Smooth muscle cell (in vitro differentiated cells): ENCODE results near the gene RXRA. TPM values are rescaled to one million over a fixed set of nuclear protein-coding genes. Genes with fewer than 3 reads are reported as not detected.

Source experiments
- DNase-seq: peaks from one replicate; lab custom pipeline; 2025; ENCODE audit not compliant: unreplicated experiment; lab: John Stamatoyannopoulos, UW
- H2AFZ ChIP-seq: fragments of 200-600 bp; sonication (generic); 2 replicates; pipeline ENCODE4 v1.6.0; 2016; ENCODE audit warnings: antibody characterized with exemption, low read depth, mild to moderate bottlenecking
- H3F3A ChIP-seq: fragments of 200-600 bp; sonication (generic); 2 replicates; pipeline ENCODE4 v1.6.0; 2017; ENCODE audit warnings: antibody characterized with exemption, low read depth
- H3K27ac ChIP-seq: fragments of 200-600 bp; sonication (generic); 2 replicates; pipeline ENCODE4 v1.5.1; 2016; ENCODE audit warnings: low read depth, mild to moderate bottlenecking
- H3K27me3 ChIP-seq: fragments of 200-600 bp; sonication (generic); 2 replicates; pipeline ENCODE4 v1.6.1; 2016; ENCODE audit warnings: low read depth, mild to moderate bottlenecking
- H3K36me3 ChIP-seq: fragments of 200-600 bp; sonication (generic); 2 replicates; pipeline ENCODE4 v1.5.1; 2016; ENCODE audit warnings: low read depth
- H3K4me1 ChIP-seq: fragments of 200-600 bp; sonication (generic); 2 replicates; pipeline ENCODE4 v1.5.1; 2016; ENCODE audit warnings: low read depth
- H3K4me2 ChIP-seq: fragments of 200-600 bp; sonication (generic); 2 replicates; pipeline ENCODE4 v1.6.0; 2016; ENCODE audit warnings: mild to moderate bottlenecking
- H3K4me3 ChIP-seq: fragments of 200-600 bp; sonication (generic); 2 replicates; pipeline ENCODE4 v1.5.1; 2016; ENCODE audit warnings: mild to moderate bottlenecking
- H3K79me2 ChIP-seq: fragments of 200-600 bp; sonication (generic); 2 replicates; pipeline ENCODE4 v1.6.0; 2016; ENCODE audit warnings: low read depth, mild to moderate bottlenecking
- H3K9ac ChIP-seq: fragments of 200-600 bp; sonication (generic); 2 replicates; pipeline ENCODE4 v1.6.0; 2016; ENCODE audit warnings: low read depth
- H3K9me3 ChIP-seq: fragments of 200-600 bp; sonication (generic); replicated peaks from 2 replicates; pipeline ENCODE4 v1.5.1; 2016; ENCODE audit warnings: low read depth
- H4K20me1 ChIP-seq: fragments of 200-600 bp; sonication (generic); 2 replicates; pipeline ENCODE4 v1.6.0; 2016; ENCODE audit warnings: low read depth
- CTCF ChIP-seq: fragments of 200-600 bp; sonication (generic); IDR thresholded peaks from 2 replicates; pipeline ENCODE4 v1.5.1; 2017; ENCODE audit warnings: borderline replicate concordance, mild to moderate bottlenecking, antibody characterized with exemption; ENCODE audit not compliant: insufficient read depth, poor library complexity, severe bottlenecking
- WGBS: methylation state at CpG from one replicate; pipeline ENCODE4 v1.1.7; 2016; ENCODE audit warnings: low lambda C conversion rate; 5-methylcytosine and 5-hydroxymethylcytosine counted together
- polyA plus RNA-seq: library from polyadenylated mRNA; unstranded; fragments of >200 nt; fragmentation: Nextera tagmentation; extraction: Ambion mirVana; gene quantifications from 2 replicates; pipeline ENCODE4 v1.2.1, GENCODE V29; 2016
- total RNA-seq: library from RNA; depleted of rRNA; stranded (reverse); fragments of >200 nt; gene quantifications from 2 replicates; pipeline ENCODE4 v1.2.3, GENCODE V29; 2014

RXRA gene
- total and polyA plus RNA-seq, 2 experiments from 2014 or later = 8.9 to 23.1 TPM

GRCh38 chr9:134318481-134318891 lies 7.8 kb upstream of the RXRA start:
- peak overlapping the region; percentile 68 for H3K27ac ChIP-seq
- H3K9ac ChIP-seq = peak overlapping the region; percentile 54

GRCh38 chr9:134318941-134319305 lies 7.3 kb upstream of the RXRA start:
- Histone ChIP-seq H3K4me1 (peaks cover 37% of the 10 kb centered on the region), H3K79me2 (no peaks in the 10 kb centered on the region), H2AFZ (no peak overlapping the region), H3K9me3 (no peaks in the 10 kb centered on the region), H3K9ac (no peak overlapping the region), H3K4me3 (no peak overlapping the region), H3K27ac (peak overlapping the region; percentile 68), H3K4me2 (peak overlapping the region; percentile 72), H3K36me3 (no peaks in the 10 kb centered on the region), H3K27me3 (no peaks in the 10 kb centered on the region), H3F3A (peaks cover 18% of the 10 kb centered on the region), H4K20me1 (no peaks in the 10 kb centered on the region)
- no peak for TF ChIP-seq CTCF
- no peak for DNase-seq
- 91% methylated on average over 5 of the region's 5 CpGs for WGBS

More at GRCh38 chr9:134318481-134318891, 7.8 kb upstream of the RXRA start:
- Histone ChIP-seq H4K20me1 (no peaks in the 10 kb centered on the region), H3K4me3 (no peak overlapping the region), H3K9me3 (no peaks in the 10 kb centered on the region), H2AFZ (no peak overlapping the region), H3K79me2 (no peaks in the 10 kb centered on the region), H3K4me2 (peak overlapping the region; percentile 72), H3K4me1 (peaks cover 37% of the 10 kb centered on the region), H3K27me3 (no peaks in the 10 kb centered on the region), H3K36me3 (no peaks in the 10 kb centered on the region), H3F3A (peaks cover 17% of the 10 kb centered on the region)
- no peak for DNase-seq
- 90% methylated on average over 11 of the region's 11 CpGs for WGBS
- no peak for TF ChIP-seq CTCF

- no peak overlapping the region for H3K4me2 ChIP-seq
- peaks cover 24% of the 10 kb centered on the region for H3F3A ChIP-seq
- TF ChIP-seq CTCF = no peak
- peak overlapping the region; percentile 68 for H3K27ac ChIP-seq
- no peak for DNase-seq
- H3K79me2 ChIP-seq = no peaks in the 10 kb centered on the region
- H3K36me3 ChIP-seq = no peaks in the 10 kb centered on the region
- H3K4me1 ChIP-seq = peaks cover 37% of the 10 kb centered on the region
- H3K9me3 ChIP-seq = no peaks in the 10 kb centered on the region
- 61% methylated on average over 23 of the region's 24 CpGs for WGBS
- H3K27me3 ChIP-seq = no peaks in the 10 kb centered on the region
- H4K20me1 ChIP-seq = no peaks in the 10 kb centered on the region
- H2AFZ ChIP-seq = no peak overlapping the region
- no peak overlapping the region for H3K4me3 ChIP-seq
- no peak overlapping the region for H3K9ac ChIP-seq
These were observed 6.7 kb upstream of the RXRA start for GRCh38 chr9:134319306-134320125.
